ENCODE data around the gene OPCML. TPM values are rescaled to one million over a fixed set of nuclear protein-coding genes. Genes with fewer than 3 reads are reported as not detected.

Gene OPCML
- polyA plus RNA-seq, 3 donors from 2014 or later: not detected

- H3K4me3 Mint-ChIP-seq: no peak overlapping the region
- no peaks in the 10 kb centered on the region for H3K4me1 Mint-ChIP-seq
- H3K27ac Mint-ChIP-seq: no peak overlapping the region
- H3K36me3 Mint-ChIP-seq: no peaks in the 10 kb centered on the region
- peaks cover 0 to 11% (median 2%) of the 10 kb centered on the region in 6 donors for H3K9me3 Mint-ChIP-seq
- peaks cover 0 to 9% (median 4%) of the 10 kb centered on the region in 3 donors for H3K27me3 Mint-ChIP-seq (ENCODE audit: low read depth in 3 of 3)
- no peak for DNase-seq
Measured at GRCh38 chr11:133058501-133058900, 473.8 kb downstream of the OPCML start.

- H3K4me3 Mint-ChIP-seq: no peak overlapping the region
- peaks cover 0 to 11% (median 1%) of the 10 kb centered on the region in 6 donors for H3K9me3 Mint-ChIP-seq
- H3K4me1 Mint-ChIP-seq: no peaks in the 10 kb centered on the region
- H3K27me3 Mint-ChIP-seq (ENCODE audit: low read depth in 3 of 3): peaks cover 0 to 2% (median 0%) of the 10 kb centered on the region in 3 donors
- no peaks in the 10 kb centered on the region for H3K36me3 Mint-ChIP-seq
- DNase-seq: no peak
- no peak overlapping the region for H3K27ac Mint-ChIP-seq
Measured at GRCh38 chr11:133053124-133053776, 479.1 kb downstream of the OPCML start.

- peaks cover 0 to 2% (median 0%) of the 10 kb centered on the region in 3 donors for H3K27me3 Mint-ChIP-seq (ENCODE audit: low read depth in 3 of 3)
- H3K27ac Mint-ChIP-seq: no peak overlapping the region
- H3K9me3 Mint-ChIP-seq: peaks cover 0 to 11% (median 1%) of the 10 kb centered on the region in 6 donors
- H3K4me1 Mint-ChIP-seq: no peaks in the 10 kb centered on the region
- no peaks in the 10 kb centered on the region for H3K36me3 Mint-ChIP-seq
- H3K4me3 Mint-ChIP-seq: no peak overlapping the region
- no peak for DNase-seq
Measured at GRCh38 chr11:133052537-133052936, 479.8 kb downstream of the OPCML start.

GRCh38 chr11:133049244-133050019 lies 482.9 kb downstream of the OPCML start:
- no peak overlapping the region for H3K4me3 Mint-ChIP-seq
- H3K9me3 Mint-ChIP-seq: peaks cover 0 to 3% (median under 1%) of the 10 kb centered on the region in 6 donors
- no peak overlapping the region for H3K27ac Mint-ChIP-seq
- no peaks in the 10 kb centered on the region for H3K4me1 Mint-ChIP-seq
- no peak for DNase-seq
- H3K27me3 Mint-ChIP-seq (ENCODE audit: low read depth in 3 of 3): no peaks in the 10 kb centered on the region
- H3K36me3 Mint-ChIP-seq: no peaks in the 10 kb centered on the region

- H3K9me3 Mint-ChIP-seq: peaks cover 0 to 6% (median under 1%) of the 10 kb centered on the region in 6 donors
- no peak for DNase-seq
- H3K4me3 Mint-ChIP-seq: no peak overlapping the region
- H3K36me3 Mint-ChIP-seq: no peaks in the 10 kb centered on the region
- H3K27me3 Mint-ChIP-seq (ENCODE audit: low read depth in 3 of 3): no peaks in the 10 kb centered on the region
- H3K27ac Mint-ChIP-seq: no peak overlapping the region
- no peaks in the 10 kb centered on the region for H3K4me1 Mint-ChIP-seq
Measured at GRCh38 chr11:133048270-133048669, 484.0 kb downstream of the OPCML start.

GRCh38 chr11:133047771-133048115 lies 484.6 kb downstream of the OPCML start:
- no peak for DNase-seq
- no peaks in the 10 kb centered on the region for H3K36me3 Mint-ChIP-seq
- no peaks in the 10 kb centered on the region for H3K4me1 Mint-ChIP-seq
- no peak overlapping the region for H3K27ac Mint-ChIP-seq
- H3K4me3 Mint-ChIP-seq: no peak overlapping the region
- H3K27me3 Mint-ChIP-seq (ENCODE audit: low read depth in 3 of 3): no peaks in the 10 kb centered on the region
- H3K9me3 Mint-ChIP-seq: peaks cover 0 to 6% (median under 1%) of the 10 kb centered on the region in 6 donors

GRCh38 chr11:133047036-133047770 lies 485.1 kb downstream of the OPCML start:
- H3K36me3 Mint-ChIP-seq: no peaks in the 10 kb centered on the region
- H3K27me3 Mint-ChIP-seq (ENCODE audit: low read depth in 3 of 3): no peaks in the 10 kb centered on the region
- no peak for DNase-seq
- no peak overlapping the region for H3K4me3 Mint-ChIP-seq
- peaks cover 0 to 6% (median under 1%) of the 10 kb centered on the region in 6 donors for H3K9me3 Mint-ChIP-seq
- H3K4me1 Mint-ChIP-seq: no peaks in the 10 kb centered on the region
- H3K27ac Mint-ChIP-seq: no peak overlapping the region

- peaks cover 0 to 6% (median 0%) of the 10 kb centered on the region in 6 donors for H3K9me3 Mint-ChIP-seq
- DNase-seq: no peak
- H3K27me3 Mint-ChIP-seq (ENCODE audit: low read depth in 3 of 3): no peaks in the 10 kb centered on the region
- H3K4me1 Mint-ChIP-seq: no peaks in the 10 kb centered on the region
- no peak overlapping the region for H3K4me3 Mint-ChIP-seq
- no peak overlapping the region for H3K27ac Mint-ChIP-seq
- H3K36me3 Mint-ChIP-seq: no peaks in the 10 kb centered on the region
Measured at GRCh38 chr11:133046252-133046651, 486.0 kb downstream of the OPCML start.

GRCh38 chr11:133041928-133042882 lies 490.1 kb downstream of the OPCML start:
- no peak for DNase-seq
- Mint-ChIP-seq H3K4me1 (no peaks in the 10 kb centered on the region), H3K27ac (no peak overlapping the region), H3K36me3 (no peaks in the 10 kb centered on the region), H3K27me3 (ENCODE audit: low read depth in 3 of 3) (no peaks in the 10 kb centered on the region), H3K9me3 (peaks cover 0 to 8% (median 0%) of the 10 kb centered on the region in 6 donors), H3K4me3 (no peak overlapping the region)

GRCh38 chr11:133041181-133041580 lies 491.1 kb downstream of the OPCML start:
- no peaks in the 10 kb centered on the region for H3K36me3 Mint-ChIP-seq
- no peaks in the 10 kb centered on the region for H3K4me1 Mint-ChIP-seq
- H3K27ac Mint-ChIP-seq: no peak overlapping the region
- H3K27me3 Mint-ChIP-seq (ENCODE audit: low read depth in 3 of 3): peaks cover 0 to 2% (median 0%) of the 10 kb centered on the region in 3 donors
- no peak for DNase-seq
- H3K4me3 Mint-ChIP-seq: no peak overlapping the region
- H3K9me3 Mint-ChIP-seq: peaks cover 0 to 6% (median 0%) of the 10 kb centered on the region in 6 donors

- H3K36me3 Mint-ChIP-seq: no peaks in the 10 kb centered on the region
- H3K27ac Mint-ChIP-seq: no peak overlapping the region
- peaks cover 0 to 5% (median 0%) of the 10 kb centered on the region in 6 donors for H3K9me3 Mint-ChIP-seq
- H3K4me1 Mint-ChIP-seq: no peaks in the 10 kb centered on the region
- H3K4me3 Mint-ChIP-seq: no peak overlapping the region
- peaks cover 0 to 3% (median 2%) of the 10 kb centered on the region in 3 donors for H3K27me3 Mint-ChIP-seq (ENCODE audit: low read depth in 3 of 3)
- no peak for DNase-seq
Measured at GRCh38 chr11:133040289-133040900, 491.9 kb downstream of the OPCML start.

GRCh38 chr11:133038850-133039249 lies 493.5 kb downstream of the OPCML start:
- Mint-ChIP-seq H3K4me3 (no peak overlapping the region), H3K9me3 (peaks cover 0 to 3% (median 0%) of the 10 kb centered on the region in 6 donors), H3K4me1 (no peaks in the 10 kb centered on the region), H3K27me3 (ENCODE audit: low read depth in 3 of 3) (peaks cover 0 to 3% (median 2%) of the 10 kb centered on the region in 3 donors), H3K27ac (no peak overlapping the region), H3K36me3 (no peaks in the 10 kb centered on the region)
- DNase-seq: no peak

GRCh38 chr11:133034929-133035328 lies 497.4 kb downstream of the OPCML start:
- no peak overlapping the region for H3K4me3 Mint-ChIP-seq
- DNase-seq: no peak

More at GRCh38 chr11:133034929-133035328, 497.4 kb downstream of the OPCML start:
- no peaks in the 10 kb centered on the region for H3K36me3 Mint-ChIP-seq
- peaks cover 0 to 5% (median 1%) of the 10 kb centered on the region in 6 donors for H3K9me3 Mint-ChIP-seq
- no peaks in the 10 kb centered on the region for H3K4me1 Mint-ChIP-seq
- H3K27ac Mint-ChIP-seq: no peak overlapping the region
- peaks cover 2 to 3% (median 2%) of the 10 kb centered on the region in 3 donors for H3K27me3 Mint-ChIP-seq (ENCODE audit: low read depth in 3 of 3)

All from immature natural killer cell (primary cell).